HepG2 (cell line): ENCODE results near the gene NME1. TPM values are rescaled to one million over a fixed set of nuclear protein-coding genes. Genes with fewer than 3 reads are reported as not detected.

Experiments
- ARHGAP35 ChIP-seq: sonication (generic); formaldehyde crosslinking; IDR thresholded peaks from 2 replicates; pipeline ENCODE4 v1.9.0; 2022; ENCODE audit warnings: mild to moderate bottlenecking, inconsistent platforms, moderate library complexity, missing genetic modification reagents, borderline replicate concordance
- CCDC6 ChIP-seq: sonication (generic); formaldehyde crosslinking; IDR thresholded peaks from 2 replicates; pipeline ENCODE4 v1.8.1; 2022; ENCODE audit warnings: mild to moderate bottlenecking, missing genetic modification reagents, moderate library complexity
- EP300 ChIP-seq, 3 experiments: sonication (generic) in 1 of 3; formaldehyde crosslinking in 1 of 3; IDR thresholded peaks; 2 replicates each; pipeline versions ENCODE4 v1.5.1 to v1.6.1; 2011 to 2020; ENCODE audit warnings: low read depth in 2 of 3, low read length in 2 of 3, borderline replicate concordance in 1 of 3, improper control_type of control experiment in 1 of 3, mild to moderate bottlenecking in 1 of 3, missing genetic modification reagents in 1 of 3, moderate library complexity in 1 of 3
- HBP1 ChIP-seq: IDR thresholded peaks from 2 replicates; pipeline ENCODE4 v1.6.1; 2016; ENCODE audit warnings: low read depth, control low read depth
- HNF4A ChIP-seq: sonication (generic); formaldehyde crosslinking; IDR thresholded peaks from 2 replicates; pipeline ENCODE4 v1.4.0; 2020; ENCODE audit warnings: missing genetic modification reagents
- NR2F6 ChIP-seq, 2 experiments: IDR thresholded peaks; 2 replicates each; pipeline ENCODE4 v1.6.1; 2016; ENCODE audit warnings: antibody characterized with exemption in 1 of 2, mild to moderate bottlenecking in 1 of 2
- PLRG1 ChIP-seq: fragments of 450-650 bp; conservative IDR thresholded peaks from 2 replicates; pipeline ENCODE4 v1.6.1; 2016
- POGK ChIP-seq: sonication (generic); formaldehyde crosslinking; conservative IDR thresholded peaks from 2 replicates; pipeline ENCODE4 v1.8.0; 2022; ENCODE audit warnings: mild to moderate bottlenecking, moderate library complexity, missing genetic modification reagents
- SIN3B ChIP-seq: fragments of 150-350 bp; IDR thresholded peaks from 2 replicates; pipeline ENCODE4 v1.6.1; 2014; ENCODE audit warnings: low read length
- SMAD1 ChIP-seq: sonication (generic); formaldehyde crosslinking; IDR thresholded peaks from 2 replicates; pipeline ENCODE4 v1.4.0; 2020; ENCODE audit warnings: missing genetic modification reagents, low read depth, mild to moderate bottlenecking, borderline replicate concordance
- SMARCE1 ChIP-seq: fragments of 450-650 bp; IDR thresholded peaks from 2 replicates; pipeline ENCODE4 v1.6.1; 2017; ENCODE audit warnings: borderline replicate concordance
- TFE3 ChIP-seq: IDR thresholded peaks from 2 replicates; pipeline ENCODE4 v1.6.1; 2016
- TGIF2 ChIP-seq: IDR thresholded peaks from 2 replicates; pipeline ENCODE4 v1.6.1; 2016; ENCODE audit warnings: control low read depth, missing compliant biosample characterization
- XRCC5 ChIP-seq: fragments of 200-400 bp; formaldehyde crosslinking; optimal IDR thresholded peaks from 2 replicates; pipeline ENCODE3; 2017; ENCODE audit warnings: mild to moderate bottlenecking, low read length
- ZNF10 ChIP-seq: sonication (generic); formaldehyde crosslinking; IDR thresholded peaks from 2 replicates; pipeline ENCODE4 v1.4.0; 2020; ENCODE audit warnings: mild to moderate bottlenecking, low read depth, missing genetic modification reagents, borderline replicate concordance
- polyA plus RNA-seq, 8 experiments: library from polyadenylated mRNA; depleted of rRNA in 3 of 8; stranded (reverse) in 7 of 8; unstranded in 1 of 8; fragments of >200 nt; fragmentation: Illumina TruSeq in 4 of 8; extraction: Trizol in 4 of 8; gene quantifications; 2 replicates each; pipeline versions ENCODE4 v1.2.1 to v1.2.3, GENCODE V29; 2011 to 2016; ENCODE audit warnings: low read depth in 4 of 8, missing spikeins in 1 of 8, mixed read lengths in 1 of 8; ENCODE audit not compliant: insufficient read depth in 1 of 8
- total RNA-seq, 5 experiments: library from RNA; depleted of rRNA; stranded (reverse); fragments of >200 nt; fragmentation: Illumina TruSeq; extraction: Trizol; gene quantifications; 2 replicates each; pipeline ENCODE4 v1.2.3, GENCODE V29; 2016; ENCODE audit warnings: low read depth in 1 of 5

The NME1 gene
- total and polyA plus RNA-seq, 2 of the 13 experiments (the other 11 are each of a cell fraction or from before 2014, with no cell fraction given) = 295 to 516 TPM

- no peak; the same call in 1 of the 2 replicates for TF ChIP-seq POGK (CRISPR knock-in tag)
- TF ChIP-seq ARHGAP35 (CRISPR knock-in tag) = no peak
- no peak for TF ChIP-seq TFE3 (CRISPR knock-in tag)
- no peak for TF ChIP-seq SMAD1 (CRISPR knock-in tag)
- 0 out of 4 replicates have a peak, but pooled peaks of 1 of the 2 experiments have one; percentile 20 for TF ChIP-seq EP300 (IDR thresholded peaks at IDR 0.05; ENCODE audit: low read depth in 2 of 2, low read length in 2 of 2)
- peak; percentile 34; the same call in 1 of the 2 replicates for TF ChIP-seq EP300 (CRISPR knock-in tag; IDR thresholded peaks at IDR 0.05; ENCODE audit: borderline replicate concordance)
- TF ChIP-seq SIN3B = no peak
- 0 out of 2 replicates have a peak, but pooled peaks have one; percentile 37 for TF ChIP-seq ZNF10 (CRISPR knock-in tag)
- 0 out of 2 replicates have a peak, but pooled peaks have one; percentile 1 for TF ChIP-seq CCDC6 (CRISPR knock-in tag)
- TF ChIP-seq XRCC5 = no peak
- TF ChIP-seq HBP1 (CRISPR knock-in tag) = 0 out of 2 replicates have a peak, but pooled peaks have one; percentile 15
- no peak for TF ChIP-seq PLRG1
- TF ChIP-seq HNF4A (CRISPR knock-in tag) = peak; percentile 20; the same call in 1 of the 2 replicates
- no peak for TF ChIP-seq TGIF2 (CRISPR knock-in tag)
- no peak for TF ChIP-seq SMARCE1
- peak; percentile 11; the same call in 1 of the 2 replicates for TF ChIP-seq NR2F6 (IDR thresholded peaks at IDR 0.05)
- no peak; the same call in 1 of the 2 replicates for TF ChIP-seq NR2F6 (CRISPR knock-in tag; IDR thresholded peaks at IDR 0.05)
These were observed 12.4 kb downstream of the NME1 start (continued) for GRCh38 chr17:51165680-51166197.
